D721Med (cell line): ENCODE data around the gene CAMK2D.

ENCODE experiments used
- DNase-seq: peaks from one replicate; pipeline ENCODE4 v3.0.0; 2011; ENCODE audit warnings: low spot score; ENCODE audit not compliant: insufficient read length
- FAIRE-seq: peaks from 2 replicates; lab custom pipeline; 2011; peaks lifted over from hg19 to GRCh38; lab: Jason Lieb, UNC
- TF ChIP-seq, protein P1 (sequence below): IDR thresholded peaks from 2 replicates; pipeline ENCODE4 v1.5.1; 2012; ENCODE audit warnings: mild to moderate bottlenecking, control low read depth; ENCODE audit not compliant: insufficient read depth; ENCODE audit errors: missing control alignments

Gene CAMK2D

GRCh38 chr4:113437129-113437528 is 324.4 kb downstream of the CAMK2D start:
- FAIRE-seq (no peak), DNase-seq (no peak)
- TF ChIP-seq, protein P1, sequence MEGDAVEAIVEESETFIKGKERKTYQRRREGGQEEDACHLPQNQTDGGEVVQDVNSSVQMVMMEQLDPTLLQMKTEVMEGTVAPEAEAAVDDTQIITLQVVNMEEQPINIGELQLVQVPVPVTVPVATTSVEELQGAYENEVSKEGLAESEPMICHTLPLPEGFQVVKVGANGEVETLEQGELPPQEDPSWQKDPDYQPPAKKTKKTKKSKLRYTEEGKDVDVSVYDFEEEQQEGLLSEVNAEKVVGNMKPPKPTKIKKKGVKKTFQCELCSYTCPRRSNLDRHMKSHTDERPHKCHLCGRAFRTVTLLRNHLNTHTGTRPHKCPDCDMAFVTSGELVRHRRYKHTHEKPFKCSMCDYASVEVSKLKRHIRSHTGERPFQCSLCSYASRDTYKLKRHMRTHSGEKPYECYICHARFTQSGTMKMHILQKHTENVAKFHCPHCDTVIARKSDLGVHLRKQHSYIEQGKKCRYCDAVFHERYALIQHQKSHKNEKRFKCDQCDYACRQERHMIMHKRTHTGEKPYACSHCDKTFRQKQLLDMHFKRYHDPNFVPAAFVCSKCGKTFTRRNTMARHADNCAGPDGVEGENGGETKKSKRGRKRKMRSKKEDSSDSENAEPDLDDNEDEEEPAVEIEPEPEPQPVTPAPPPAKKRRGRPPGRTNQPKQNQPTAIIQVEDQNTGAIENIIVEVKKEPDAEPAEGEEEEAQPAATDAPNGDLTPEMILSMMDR = no peak

- FAIRE-seq (no peak), DNase-seq (no peak)
- TF ChIP-seq, protein P1 = no peak
Observed at GRCh38 chr4:113436360-113436759, 325.2 kb downstream of the CAMK2D start.

DNA sequence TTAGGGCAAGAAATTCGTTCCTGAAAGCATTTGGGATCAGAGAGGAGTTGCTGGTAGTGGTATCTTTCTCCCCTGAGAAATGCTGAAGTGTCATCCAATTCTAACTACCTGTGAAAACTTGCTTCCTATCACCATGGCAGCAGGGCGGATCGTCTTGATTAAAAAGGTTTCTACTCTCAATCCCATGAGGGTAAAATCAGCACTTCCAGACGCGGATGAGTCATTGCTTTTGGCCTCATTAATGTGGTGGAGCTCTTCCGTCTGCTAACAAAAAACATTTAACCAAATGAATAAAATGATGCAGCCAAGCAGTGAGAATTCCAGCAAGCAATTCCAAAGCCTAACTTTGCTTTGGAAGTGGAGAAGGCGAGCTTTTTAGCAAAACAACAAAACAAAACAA is 325.6 kb downstream of the CAMK2D start:
- no peak for DNase-seq
- TF ChIP-seq, protein P1 = no peak
- FAIRE-seq = no peak

DNA sequence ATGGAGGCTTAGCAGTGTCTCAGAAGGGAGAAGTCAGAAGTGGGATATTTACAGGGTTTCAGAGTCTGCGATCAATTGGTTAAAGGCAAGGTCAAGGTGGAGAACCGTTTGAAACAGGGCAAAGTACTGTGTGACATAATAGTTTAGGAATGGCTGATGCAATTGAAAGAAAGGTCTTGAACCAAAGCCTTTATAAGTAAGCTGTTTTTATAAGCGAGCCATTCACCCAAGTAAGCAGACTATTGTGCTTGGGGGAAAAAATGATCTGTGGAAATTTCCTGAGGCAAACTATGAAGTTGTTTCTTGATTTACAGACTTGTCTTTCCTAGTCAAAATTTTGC is 327.3 kb downstream of the CAMK2D start:
- DNase-seq = no peak
- TF ChIP-seq, protein P1 = no peak
- no peak for FAIRE-seq

GRCh38 chr4:113433536-113434246 is 327.8 kb downstream of the CAMK2D start:
- DNase-seq (no peak), FAIRE-seq (no peak)
- TF ChIP-seq, protein P1 = no peak

GRCh38 chr4:113433116-113433515 is 328.4 kb downstream of the CAMK2D start:
- TF ChIP-seq, protein P1 = no peak
- DNase-seq (no peak), FAIRE-seq (no peak)

GRCh38 chr4:113423631-113424030 is 337.9 kb downstream of the CAMK2D start:
- FAIRE-seq (no peak), DNase-seq (no peak)
- TF ChIP-seq, protein P1 = no peak
